ENCODE measurements around the gene MRAS. TPM values are rescaled to one million over a fixed set of nuclear protein-coding genes. Genes with fewer than 3 reads are reported as not detected.
"Not testable (repeated sequence)": the region's sequence is repeated elsewhere in the genome, so short reads cannot be mapped to it uniquely, and the experiment has no call there.

MRAS gene
- total and polyA plus RNA-seq, 8 donors: 18.1 to 48.0 (median 21.5) TPM

DNA sequence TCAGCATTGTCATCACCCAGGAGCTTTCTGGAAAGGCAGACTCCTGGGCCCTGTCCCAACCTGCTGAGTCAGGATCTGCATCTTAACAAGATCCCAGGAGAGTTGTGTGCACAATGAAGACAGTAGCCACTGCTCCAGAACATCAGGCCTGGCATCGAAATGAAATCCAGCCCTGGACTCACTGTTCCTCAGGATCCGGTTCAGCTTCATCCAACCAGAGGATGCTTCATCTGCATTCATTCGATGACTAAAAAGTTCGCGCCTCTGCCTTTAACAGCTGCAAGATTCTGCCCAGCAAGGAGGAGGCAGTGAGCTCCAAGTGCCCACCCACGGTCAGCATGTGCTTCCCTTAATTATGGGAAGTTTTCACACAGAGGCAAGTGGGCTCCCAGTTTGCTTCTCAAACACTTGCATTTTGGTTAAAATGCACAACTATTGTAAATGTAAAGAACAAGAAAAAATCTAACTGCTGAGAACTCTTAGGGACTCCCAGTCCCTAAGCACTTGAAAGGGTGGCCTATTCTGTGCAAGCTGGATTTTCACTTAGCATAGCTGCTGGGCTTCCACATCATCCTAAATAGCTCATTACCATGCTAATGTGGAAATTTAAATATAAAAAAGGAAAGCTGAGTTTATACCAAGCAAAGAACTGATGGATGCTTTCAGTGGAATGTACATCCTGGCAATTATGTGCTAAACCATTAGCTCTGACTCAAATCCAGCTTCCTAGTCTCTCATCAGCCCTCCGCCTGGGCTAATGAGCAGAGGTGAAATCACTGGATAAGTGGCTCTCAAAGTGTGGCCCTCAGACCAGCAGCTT, 60.6 kb downstream of the MRAS start:
- peaks cover 0 to 6% of the 10 kb centered on the region in 2 donors for H3K4me1 ChIP-seq
- peaks cover 0 to 12% of the 10 kb centered on the region in 2 donors for H3K36me3 ChIP-seq
- DNase-seq (no peak), ATAC-seq (no peak)
- H3K27ac ChIP-seq: no peak overlapping the region
- no peaks in the 10 kb centered on the region for H3K9me3 ChIP-seq
- TF ChIP-seq, protein P1, sequence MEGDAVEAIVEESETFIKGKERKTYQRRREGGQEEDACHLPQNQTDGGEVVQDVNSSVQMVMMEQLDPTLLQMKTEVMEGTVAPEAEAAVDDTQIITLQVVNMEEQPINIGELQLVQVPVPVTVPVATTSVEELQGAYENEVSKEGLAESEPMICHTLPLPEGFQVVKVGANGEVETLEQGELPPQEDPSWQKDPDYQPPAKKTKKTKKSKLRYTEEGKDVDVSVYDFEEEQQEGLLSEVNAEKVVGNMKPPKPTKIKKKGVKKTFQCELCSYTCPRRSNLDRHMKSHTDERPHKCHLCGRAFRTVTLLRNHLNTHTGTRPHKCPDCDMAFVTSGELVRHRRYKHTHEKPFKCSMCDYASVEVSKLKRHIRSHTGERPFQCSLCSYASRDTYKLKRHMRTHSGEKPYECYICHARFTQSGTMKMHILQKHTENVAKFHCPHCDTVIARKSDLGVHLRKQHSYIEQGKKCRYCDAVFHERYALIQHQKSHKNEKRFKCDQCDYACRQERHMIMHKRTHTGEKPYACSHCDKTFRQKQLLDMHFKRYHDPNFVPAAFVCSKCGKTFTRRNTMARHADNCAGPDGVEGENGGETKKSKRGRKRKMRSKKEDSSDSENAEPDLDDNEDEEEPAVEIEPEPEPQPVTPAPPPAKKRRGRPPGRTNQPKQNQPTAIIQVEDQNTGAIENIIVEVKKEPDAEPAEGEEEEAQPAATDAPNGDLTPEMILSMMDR (IDR thresholded peaks at IDR 0.05): no peak
- intact Hi-C loops (cut with DNase I): no loop called here
- no peaks in the 10 kb centered on the region for H3K27me3 ChIP-seq
- H3K4me3 ChIP-seq: no peak overlapping the region

DNA sequence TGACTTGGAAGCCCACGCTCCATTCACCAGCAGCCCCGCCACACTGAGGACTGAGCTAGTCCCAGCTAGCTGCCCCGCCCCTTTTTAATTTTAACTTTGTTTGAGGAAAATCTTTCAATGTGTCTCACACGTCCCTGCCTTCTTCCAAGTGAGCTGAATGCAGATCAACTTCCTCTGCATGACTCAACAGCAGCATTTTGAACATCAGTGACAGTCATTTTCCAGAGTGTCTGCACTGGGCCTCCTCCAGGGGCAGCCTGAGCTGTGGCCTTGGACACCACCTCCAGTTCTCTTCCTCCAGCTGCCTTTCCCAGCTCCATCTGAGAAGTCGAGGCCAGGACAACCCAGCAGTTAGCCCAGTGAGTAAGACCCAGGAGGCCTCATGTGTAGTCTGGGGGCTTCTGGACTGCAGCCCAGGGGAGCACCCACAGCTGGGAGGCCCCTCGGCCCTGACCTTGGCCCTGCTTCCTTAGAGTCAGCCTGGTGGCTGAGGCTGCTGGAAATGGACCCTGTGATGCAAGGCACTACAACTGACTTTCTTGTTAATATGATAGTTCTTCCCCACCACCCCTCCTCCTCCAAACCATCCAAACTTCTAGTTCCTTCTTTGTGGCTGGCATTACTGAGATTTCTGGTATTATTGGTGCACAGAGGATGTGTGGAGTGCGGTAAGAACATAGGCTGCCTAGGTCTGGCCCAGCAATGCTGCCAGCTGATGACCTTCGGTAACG, 64.6 kb downstream of the MRAS start:
- DNase-seq (no peak), ATAC-seq (peak; percentile 29)
- intact Hi-C loops (cut with DNase I): loop anchor here in 1 of 2 donors (10.0 kb wide), 1 partner anchor 68 kb away; the partner anchor contains the start of gene MRAS
- Histone ChIP-seq H3K36me3 (no peaks in the 10 kb centered on the region), H3K9me3 (no peaks in the 10 kb centered on the region), H3K4me3 (no peak overlapping the region), H3K27ac (peak overlapping the region in 1 of 2 donors; percentile 37), H3K4me1 (peaks cover 0 to 6% of the 10 kb centered on the region in 2 donors), H3K27me3 (no peaks in the 10 kb centered on the region)
- TF ChIP-seq, protein P1 (IDR thresholded peaks at IDR 0.05): no peak

- H3K4me1 ChIP-seq, DNase-seq, H3K36me3 ChIP-seq, H3K27me3 ChIP-seq, H3K27ac ChIP-seq, H3K9me3 ChIP-seq, ATAC-seq, H3K4me3 ChIP-seq: not testable (repeated sequence)
- intact Hi-C loops (cut with DNase I): loop anchor here in 1 of 2 donors (10.0 kb wide), 1 partner anchor 71 kb away; the partner anchor contains the start of gene MRAS
Observed at GRCh38 chr3:138416236-138416635, 67.9 kb downstream of the MRAS start.

- H3K27me3 ChIP-seq: no peaks in the 10 kb centered on the region
- ATAC-seq (peak; percentile 98), DNase-seq (peak; percentile 61 to 88 (median 79))
- H3K4me1 ChIP-seq: peaks cover 0 to 6% of the 10 kb centered on the region in 2 donors
- H3K9me3 ChIP-seq: no peaks in the 10 kb centered on the region
- no peak overlapping the region for H3K27ac ChIP-seq
- H3K36me3 ChIP-seq: no peaks in the 10 kb centered on the region
- TF ChIP-seq, protein P1 (IDR thresholded peaks at IDR 0.05): peak; percentile 92 to 94
- no peak overlapping the region for H3K4me3 ChIP-seq
- intact Hi-C loops (cut with DNase I): loop anchor here in 1 of 2 donors (10.0 kb wide), 1 partner anchor 73 kb away; the partner anchor contains the start of gene MRAS
Observed at GRCh38 chr3:138417559-138417982, 69.2 kb downstream of the MRAS start.

DNA sequence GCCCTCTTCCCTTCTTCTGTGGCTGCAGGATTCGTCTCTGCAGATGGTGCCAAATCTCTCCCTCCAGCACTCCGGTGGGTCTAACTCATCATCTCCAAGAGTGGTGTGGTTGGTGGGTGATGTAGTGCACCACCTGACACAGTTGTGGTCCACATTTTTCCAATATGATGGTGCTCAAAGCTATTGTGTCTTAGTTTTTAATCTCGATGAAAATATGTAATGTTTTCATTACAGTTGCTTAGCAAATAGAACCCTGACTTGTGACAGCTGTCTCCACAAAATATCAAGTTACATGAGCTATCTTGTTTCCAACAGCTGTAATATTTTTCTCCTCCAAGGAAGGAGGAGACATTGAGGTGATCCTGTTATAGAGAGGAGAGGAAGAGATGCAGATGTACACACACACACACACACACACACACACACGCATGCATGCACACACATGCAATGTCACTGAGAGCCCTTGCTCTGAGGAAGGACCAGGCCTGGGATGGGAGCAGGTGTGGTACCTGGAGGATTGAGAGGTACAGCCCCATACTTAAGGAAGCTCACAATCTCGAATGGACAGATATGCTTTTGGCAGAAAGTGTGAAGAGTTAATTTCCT, 70.3 kb downstream of the MRAS start:
- no peak for ATAC-seq
- intact Hi-C loops (cut with DNase I): loop anchor here in 1 of 2 donors (10.0 kb wide), 1 partner anchor 74 kb away; the partner anchor contains the start of gene MRAS
- DNase-seq: no peak
- Histone ChIP-seq H3K27ac (no peak overlapping the region), H3K27me3 (no peaks in the 10 kb centered on the region), H3K9me3 (no peaks in the 10 kb centered on the region), H3K4me3 (no peak overlapping the region), H3K4me1 (no peaks in the 10 kb centered on the region), H3K36me3 (no peaks in the 10 kb centered on the region)
- TF ChIP-seq, protein P1 (IDR thresholded peaks at IDR 0.05): no peak
